ENCODE data around the gene PAPPA. TPM values are rescaled to one million over a fixed set of nuclear protein-coding genes. Genes with fewer than 3 reads are reported as not detected.

PAPPA gene
- polyA plus RNA-seq, 1 donor from 2014 or later = 0.41 TPM

GRCh38 chr9:116342941-116343340 lies 189.3 kb downstream of the PAPPA start:
- no peak for TF ChIP-seq MXI1 (conservative IDR thresholded peaks at IDR 0.05; ENCODE audit: poor library complexity, severe bottlenecking)
- no peak for TF ChIP-seq RAD21 (conservative IDR thresholded peaks at IDR 0.05)
- TF ChIP-seq, protein P1, sequence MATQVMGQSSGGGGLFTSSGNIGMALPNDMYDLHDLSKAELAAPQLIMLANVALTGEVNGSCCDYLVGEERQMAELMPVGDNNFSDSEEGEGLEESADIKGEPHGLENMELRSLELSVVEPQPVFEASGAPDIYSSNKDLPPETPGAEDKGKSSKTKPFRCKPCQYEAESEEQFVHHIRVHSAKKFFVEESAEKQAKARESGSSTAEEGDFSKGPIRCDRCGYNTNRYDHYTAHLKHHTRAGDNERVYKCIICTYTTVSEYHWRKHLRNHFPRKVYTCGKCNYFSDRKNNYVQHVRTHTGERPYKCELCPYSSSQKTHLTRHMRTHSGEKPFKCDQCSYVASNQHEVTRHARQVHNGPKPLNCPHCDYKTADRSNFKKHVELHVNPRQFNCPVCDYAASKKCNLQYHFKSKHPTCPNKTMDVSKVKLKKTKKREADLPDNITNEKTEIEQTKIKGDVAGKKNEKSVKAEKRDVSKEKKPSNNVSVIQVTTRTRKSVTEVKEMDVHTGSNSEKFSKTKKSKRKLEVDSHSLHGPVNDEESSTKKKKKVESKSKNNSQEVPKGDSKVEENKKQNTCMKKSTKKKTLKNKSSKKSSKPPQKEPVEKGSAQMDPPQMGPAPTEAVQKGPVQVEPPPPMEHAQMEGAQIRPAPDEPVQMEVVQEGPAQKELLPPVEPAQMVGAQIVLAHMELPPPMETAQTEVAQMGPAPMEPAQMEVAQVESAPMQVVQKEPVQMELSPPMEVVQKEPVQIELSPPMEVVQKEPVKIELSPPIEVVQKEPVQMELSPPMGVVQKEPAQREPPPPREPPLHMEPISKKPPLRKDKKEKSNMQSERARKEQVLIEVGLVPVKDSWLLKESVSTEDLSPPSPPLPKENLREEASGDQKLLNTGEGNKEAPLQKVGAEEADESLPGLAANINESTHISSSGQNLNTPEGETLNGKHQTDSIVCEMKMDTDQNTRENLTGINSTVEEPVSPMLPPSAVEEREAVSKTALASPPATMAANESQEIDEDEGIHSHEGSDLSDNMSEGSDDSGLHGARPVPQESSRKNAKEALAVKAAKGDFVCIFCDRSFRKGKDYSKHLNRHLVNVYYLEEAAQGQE (IDR thresholded peaks at IDR 0.05; ENCODE audit: borderline replicate concordance) = no peak
- TF ChIP-seq EZH2 (IDR thresholded peaks at IDR 0.05; ENCODE audit: borderline replicate concordance, insufficient read depth, low read length, poor library complexity, severe bottlenecking) = no peak
- no peak for TF ChIP-seq TAF1 (IDR thresholded peaks at IDR 0.05; ENCODE audit: low read depth)
- TF ChIP-seq EP300 (conservative IDR thresholded peaks at IDR 0.05; ENCODE audit: poor library complexity, severe bottlenecking) = no peak
- no peak for TF ChIP-seq SMC3 (conservative IDR thresholded peaks at IDR 0.05; ENCODE audit: poor library complexity)
- no peak for TF ChIP-seq CTCF (IDR thresholded peaks at IDR 0.05; ENCODE audit: poor library complexity, severe bottlenecking)
- no peak for TF ChIP-seq POLR2AphosphoS5 (IDR thresholded peaks at IDR 0.05)
- no peaks in the 10 kb centered on the region for H3K9me3 ChIP-seq (ENCODE audit: low read length)
- no peak overlapping the region for H3K27ac ChIP-seq (ENCODE audit: low read length)
- H3K27me3 ChIP-seq (ENCODE audit: insufficient read depth, low read depth, low read length) = peaks cover 11% of the 10 kb centered on the region
- H3K9me2 ChIP-seq (ENCODE audit: insufficient read depth, low read length) = no peaks in the 10 kb centered on the region
- H3K4me2 ChIP-seq (ENCODE audit: low read length) = no peak overlapping the region
- no peak overlapping the region for H2AFZ ChIP-seq (ENCODE audit: low read depth, low read length)
- H3K4me3 ChIP-seq (ENCODE audit: low read length) = no peak overlapping the region
- H3F3A ChIP-seq (ENCODE audit: insufficient read depth, low read length, poor library complexity, severe bottlenecking) = no peaks in the 10 kb centered on the region
- H4K20me1 ChIP-seq (ENCODE audit: insufficient read depth) = no peaks in the 10 kb centered on the region
- H3K9ac ChIP-seq (ENCODE audit: low read length) = no peak overlapping the region
- no peaks in the 10 kb centered on the region for H3K36me3 ChIP-seq (ENCODE audit: insufficient read depth, low read length)
- no peaks in the 10 kb centered on the region for H3K79me2 ChIP-seq (replicated peaks; ENCODE audit: insufficient read depth, low read length)

DNA sequence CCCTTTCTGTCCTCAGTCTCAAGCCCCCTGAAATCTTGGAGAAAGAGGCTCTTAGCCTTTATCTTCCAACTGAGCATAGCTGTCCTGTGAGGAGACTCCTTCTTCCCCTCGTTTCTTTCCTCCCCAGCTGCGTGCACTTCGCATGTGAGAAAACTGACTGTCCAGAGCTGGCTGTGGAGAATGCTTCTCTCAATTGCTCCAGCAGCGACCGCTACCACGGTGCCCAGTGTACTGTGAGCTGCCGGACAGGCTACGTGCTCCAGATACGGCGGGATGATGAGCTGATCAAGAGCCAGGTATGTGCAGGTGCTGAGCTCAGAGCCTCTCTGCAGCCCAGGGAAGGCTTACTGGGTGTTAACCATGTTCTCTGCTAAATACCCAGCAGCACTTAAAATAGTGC lies 190.8 kb downstream of the PAPPA start:
- H2AFZ ChIP-seq (ENCODE audit: low read depth, low read length) = no peak overlapping the region

More for the DNA sequence above, 190.8 kb downstream of the PAPPA start:
- Histone ChIP-seq H3F3A (ENCODE audit: insufficient read depth, low read length, poor library complexity, severe bottlenecking) (no peaks in the 10 kb centered on the region), H3K27ac (ENCODE audit: low read length) (no peak overlapping the region), H3K36me3 (ENCODE audit: insufficient read depth, low read length) (no peaks in the 10 kb centered on the region), H3K4me2 (ENCODE audit: low read length) (no peak overlapping the region), H3K9me3 (ENCODE audit: low read length) (no peaks in the 10 kb centered on the region), H3K79me2 (replicated peaks; ENCODE audit: insufficient read depth, low read length) (no peaks in the 10 kb centered on the region), H3K4me3 (ENCODE audit: low read length) (no peak overlapping the region), H3K27me3 (ENCODE audit: insufficient read depth, low read depth, low read length) (peaks cover 3% of the 10 kb centered on the region), H3K9ac (ENCODE audit: low read length) (no peak overlapping the region), H4K20me1 (ENCODE audit: insufficient read depth) (no peaks in the 10 kb centered on the region), H3K9me2 (ENCODE audit: insufficient read depth, low read length) (no peaks in the 10 kb centered on the region)
- TF ChIP-seq EZH2 (IDR thresholded peaks at IDR 0.05; ENCODE audit: borderline replicate concordance, insufficient read depth, low read length, poor library complexity, severe bottlenecking) = no peak
- TF ChIP-seq SMC3 (conservative IDR thresholded peaks at IDR 0.05; ENCODE audit: poor library complexity) = no peak
- TF ChIP-seq TAF1 (IDR thresholded peaks at IDR 0.05; ENCODE audit: low read depth) = no peak
- TF ChIP-seq MXI1 (conservative IDR thresholded peaks at IDR 0.05; ENCODE audit: poor library complexity, severe bottlenecking) = no peak
- no peak for TF ChIP-seq RAD21 (conservative IDR thresholded peaks at IDR 0.05)
